Testis (tissue), 2 donors: ENCODE results near the gene PTPRN2.

Experiments
- CTCF ChIP-seq, 3 experiments: fragments of 450-650 bp in 2 of 3; fragments of 200-600 bp in 1 of 3; sonication (generic) in 1 of 3; IDR thresholded peaks; one replicate each; pipeline ENCODE4 v1.5.1; 2016 to 2019; ENCODE audit warnings: antibody characterized with exemption in 3 of 3, mild to moderate bottlenecking in 2 of 3, moderate library complexity in 1 of 3
- POLR2A ChIP-seq: fragments of 450-650 bp; IDR thresholded peaks from one replicate; pipeline ENCODE4 v1.6.1; 2017; ENCODE audit warnings: antibody characterized with exemption, mild to moderate bottlenecking, moderate library complexity

GRCh38 chr7:158419238-158419785 lies 168.3 kb downstream of the PTPRN2 start:
- TF ChIP-seq CTCF (IDR thresholded peaks at IDR 0.05) (no peak), POLR2A (no peak)
